IMR-90 (cell line): ENCODE measurements around the gene SH3BP2.

Experiments used
- CHD1 ChIP-seq: IDR thresholded peaks from 2 replicates; pipeline ENCODE4 v1.6.1; 2012; ENCODE audit warnings: low read depth, low read length, improper control_type of control experiment
- FOS ChIP-seq: fragments of 150-350 bp; IDR thresholded peaks from 2 replicates; pipeline ENCODE4 v1.6.1; 2016; ENCODE audit warnings: low read depth, low read length
- MAFK ChIP-seq: IDR thresholded peaks from 2 replicates; pipeline ENCODE4 v1.6.1; 2012; ENCODE audit warnings: low read depth, low read length, improper control_type of control experiment
- POLR2A ChIP-seq: IDR thresholded peaks from 2 replicates; pipeline ENCODE4 v1.6.1; 2012; ENCODE audit warnings: mild to moderate bottlenecking, low read depth, low read length
- RFX5 ChIP-seq: IDR thresholded peaks from 2 replicates; pipeline ENCODE4 v1.8.0; 2012; ENCODE audit warnings: low read depth, mild to moderate bottlenecking, low read length, moderate library complexity
- SMC3 ChIP-seq: fragments of 150-350 bp; IDR thresholded peaks from 2 replicates; pipeline ENCODE4 v1.6.1; 2016; ENCODE audit warnings: low read depth, mild to moderate bottlenecking, antibody characterized with exemption, low read length, moderate library complexity
- TF ChIP-seq, protein P1 (sequence below): conservative IDR thresholded peaks from 2 replicates; pipeline ENCODE4 v1.5.1; 2012; ENCODE audit warnings: mild to moderate bottlenecking, low read depth, low read length, improper control_type of control experiment

DNA sequence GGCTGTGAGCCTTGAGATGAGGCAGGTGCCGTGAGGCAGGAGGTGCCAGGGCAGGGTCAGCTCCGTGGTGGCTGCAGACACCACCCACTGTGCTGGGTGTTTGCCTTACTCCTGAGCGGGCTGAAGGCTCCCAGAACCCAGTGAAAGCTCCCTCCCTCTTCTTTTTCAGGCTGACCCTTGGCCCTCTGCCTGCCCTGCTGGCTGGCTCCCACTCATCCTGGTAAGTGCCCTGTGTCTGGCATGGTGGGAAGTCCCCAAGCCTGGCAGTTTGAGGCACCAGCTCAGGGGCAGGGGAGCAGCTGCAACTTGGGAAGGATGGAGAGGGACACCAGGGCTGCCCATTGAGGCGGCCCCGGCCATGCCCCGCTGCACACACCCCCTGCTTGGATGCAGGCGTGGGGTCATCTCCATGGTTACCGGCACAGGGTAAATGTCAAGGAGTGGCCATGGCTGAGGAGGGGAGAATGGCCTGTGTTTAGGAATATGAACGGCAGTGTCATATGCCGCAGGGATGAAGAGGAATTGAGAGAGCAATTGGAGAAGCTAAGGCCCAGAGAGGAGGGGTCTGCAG is 16.8 kb downstream of the SH3BP2 start:
- TF ChIP-seq RFX5 (no peak), MAFK (no peak), FOS (no peak), POLR2A (no peak), CHD1 (no peak), SMC3 (no peak)
- TF ChIP-seq, protein P1, sequence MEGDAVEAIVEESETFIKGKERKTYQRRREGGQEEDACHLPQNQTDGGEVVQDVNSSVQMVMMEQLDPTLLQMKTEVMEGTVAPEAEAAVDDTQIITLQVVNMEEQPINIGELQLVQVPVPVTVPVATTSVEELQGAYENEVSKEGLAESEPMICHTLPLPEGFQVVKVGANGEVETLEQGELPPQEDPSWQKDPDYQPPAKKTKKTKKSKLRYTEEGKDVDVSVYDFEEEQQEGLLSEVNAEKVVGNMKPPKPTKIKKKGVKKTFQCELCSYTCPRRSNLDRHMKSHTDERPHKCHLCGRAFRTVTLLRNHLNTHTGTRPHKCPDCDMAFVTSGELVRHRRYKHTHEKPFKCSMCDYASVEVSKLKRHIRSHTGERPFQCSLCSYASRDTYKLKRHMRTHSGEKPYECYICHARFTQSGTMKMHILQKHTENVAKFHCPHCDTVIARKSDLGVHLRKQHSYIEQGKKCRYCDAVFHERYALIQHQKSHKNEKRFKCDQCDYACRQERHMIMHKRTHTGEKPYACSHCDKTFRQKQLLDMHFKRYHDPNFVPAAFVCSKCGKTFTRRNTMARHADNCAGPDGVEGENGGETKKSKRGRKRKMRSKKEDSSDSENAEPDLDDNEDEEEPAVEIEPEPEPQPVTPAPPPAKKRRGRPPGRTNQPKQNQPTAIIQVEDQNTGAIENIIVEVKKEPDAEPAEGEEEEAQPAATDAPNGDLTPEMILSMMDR, result no peak
